GM19025 (cell line): ENCODE results near the gene BMERB1.
"Not testable (repeated sequence)": the region's sequence is repeated elsewhere in the genome, so short reads cannot be mapped to it uniquely, and the experiment has no call there.

Source experiments
- ATAC-seq: cut with Tn5 transposase; IDR thresholded peaks from one replicate; pipeline ENCODE4 v1.9.1; 2021; ENCODE audit warnings: mild to moderate bottlenecking, low read depth, moderate library complexity; ENCODE audit not compliant: unreplicated experiment

The BMERB1 gene

DNA sequence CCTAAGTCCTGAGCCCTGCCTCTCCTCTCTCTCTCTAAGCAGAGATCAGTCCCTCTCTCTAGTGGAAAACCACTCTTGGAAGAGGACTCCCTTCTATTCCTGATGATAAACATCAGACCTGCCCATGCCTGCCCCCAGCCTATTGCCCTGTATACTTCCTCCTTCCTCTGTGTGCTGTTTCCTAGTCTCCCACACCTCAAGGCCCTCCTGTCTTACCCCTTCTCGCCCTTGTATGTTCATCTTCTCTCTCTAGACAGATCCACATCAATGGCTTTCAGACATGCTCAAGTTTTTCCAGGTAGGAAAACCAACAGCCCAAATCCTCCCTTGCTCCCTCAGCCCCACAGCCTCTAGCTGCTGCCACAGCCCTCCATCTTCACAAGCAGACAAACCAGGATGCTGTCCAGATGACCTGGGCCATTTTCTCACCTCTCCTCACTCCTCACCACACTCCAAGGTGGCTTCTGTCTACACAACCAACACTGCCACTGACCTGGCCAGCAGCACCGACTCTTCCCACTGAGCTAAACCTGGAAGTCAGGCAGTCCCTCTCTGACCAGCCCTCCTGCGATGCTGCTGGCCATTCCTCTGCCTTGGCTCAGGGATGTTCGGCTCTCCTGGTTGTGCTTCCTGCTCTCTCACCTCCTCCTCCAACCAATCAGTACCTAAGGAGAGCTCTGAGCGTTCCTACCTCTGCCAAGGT is 172.3 kb downstream of the BMERB1 start:
- ATAC-seq, result no peak

DNA sequence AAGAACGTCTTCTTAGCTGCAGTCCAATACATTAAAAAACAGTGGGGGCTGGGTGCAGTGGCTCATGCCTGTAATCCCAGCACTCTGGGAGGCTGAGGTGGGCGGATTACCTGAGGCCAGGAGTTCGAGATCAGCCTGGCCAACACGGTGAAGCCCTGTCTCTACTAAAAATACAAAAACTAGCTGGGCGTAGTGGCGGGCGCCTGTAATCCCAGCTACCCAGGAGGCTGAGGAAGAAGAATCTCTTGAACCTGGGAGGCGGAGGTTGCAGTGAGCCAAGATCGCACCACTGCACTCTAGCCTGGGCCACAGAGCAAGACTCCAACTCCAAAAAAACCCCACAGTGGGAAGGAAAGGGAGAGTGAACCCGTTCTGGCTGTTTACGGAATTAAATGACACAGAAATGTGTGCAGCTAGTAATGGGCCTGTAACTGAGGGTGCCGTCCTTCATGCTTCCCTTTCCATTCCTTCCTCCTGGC is 172.9 kb downstream of the BMERB1 start:
- not testable (repeated sequence) for ATAC-seq

DNA sequence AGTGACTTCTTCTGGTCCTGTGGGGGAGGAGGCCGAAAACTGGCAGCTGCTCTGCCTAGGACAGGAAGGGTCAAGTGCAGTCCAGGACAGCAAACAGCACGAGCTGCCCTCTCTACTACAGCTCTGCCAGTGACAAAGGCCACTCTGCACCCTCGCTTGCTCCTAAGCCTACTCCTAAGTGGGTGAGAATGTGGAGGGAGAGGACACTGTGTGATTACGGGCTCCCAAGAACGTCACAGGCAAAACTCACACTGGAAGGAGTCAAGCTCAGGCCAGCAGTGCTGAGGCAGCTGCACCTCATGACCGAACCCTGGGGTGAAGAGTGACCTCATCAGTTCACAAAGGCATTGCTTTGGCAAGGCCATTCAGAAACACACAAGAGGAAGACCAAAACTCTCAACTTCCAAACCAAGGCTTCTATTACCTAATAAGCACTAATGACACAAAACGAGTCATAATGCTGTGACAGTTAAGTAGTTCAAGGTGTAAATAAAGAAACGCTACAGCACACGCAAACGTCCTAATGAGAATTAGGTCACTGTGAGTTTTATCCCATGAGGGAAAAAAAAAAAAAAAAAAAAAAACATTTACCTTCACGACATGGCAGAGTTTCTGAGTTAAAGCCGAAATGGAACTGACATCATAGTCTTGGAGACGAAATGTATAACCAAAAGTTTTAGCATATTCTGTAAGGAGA is 173.5 kb downstream of the BMERB1 start:
- ATAC-seq, result no peak

DNA sequence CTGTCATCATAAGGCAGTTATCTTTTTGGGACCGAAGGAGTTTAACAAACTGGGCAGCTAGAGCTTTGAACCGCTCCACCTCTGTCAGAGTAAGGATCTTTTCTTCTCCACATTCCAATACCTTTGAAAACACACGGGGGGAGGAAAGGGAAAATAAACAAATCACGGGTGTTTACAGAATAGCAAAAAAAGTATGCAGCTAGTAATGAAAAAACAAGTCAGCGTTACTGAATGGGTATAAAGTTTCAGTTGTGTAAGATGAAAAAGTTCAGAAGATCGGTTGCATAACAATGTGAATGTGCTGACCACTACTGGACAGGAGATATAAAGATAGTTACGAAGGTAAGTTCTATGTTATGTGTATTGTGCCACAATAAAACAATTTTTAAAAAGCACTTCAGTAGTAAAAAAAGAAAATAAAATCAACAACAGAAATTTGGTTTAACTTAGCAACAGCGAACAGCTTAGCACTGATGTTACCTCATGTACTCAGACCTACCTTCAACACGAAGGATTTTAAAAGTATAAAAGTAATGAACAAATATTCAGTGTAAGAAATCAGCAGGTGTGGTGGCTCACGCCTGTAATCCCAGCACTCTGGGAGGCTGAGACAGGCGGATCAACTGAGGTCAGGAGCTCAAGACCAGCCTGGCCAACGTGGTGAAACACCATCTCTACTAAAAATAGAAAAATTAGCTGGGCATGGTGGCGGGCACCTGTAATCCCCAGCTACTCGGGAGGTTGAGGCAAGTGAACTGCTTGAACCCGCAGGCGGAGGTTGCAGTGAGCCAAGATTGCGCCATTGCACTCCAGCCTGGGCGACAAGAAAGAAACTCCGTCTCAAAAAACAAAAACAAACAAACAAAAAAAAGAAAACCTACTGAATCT is 174.3 kb downstream of the BMERB1 start:
- ATAC-seq, result no peak

DNA sequence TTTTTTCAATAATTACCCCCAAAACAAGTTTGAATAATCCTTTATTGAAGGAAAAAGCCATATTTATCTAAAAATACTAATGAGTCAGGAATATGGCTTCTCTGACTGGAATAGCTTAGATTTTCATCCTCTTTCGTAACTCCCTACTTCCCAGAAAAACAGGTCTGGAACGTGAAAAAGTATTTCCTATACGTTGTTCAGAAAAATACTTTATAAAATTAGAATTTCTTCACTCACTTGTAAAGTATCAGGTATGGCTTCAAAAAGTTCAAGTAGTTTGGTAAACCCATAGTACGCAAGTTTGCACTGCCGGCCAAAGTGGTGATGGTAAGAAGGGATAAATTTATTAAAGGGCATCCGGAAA is 174.9 kb downstream of the BMERB1 start:
- no peak for ATAC-seq

DNA sequence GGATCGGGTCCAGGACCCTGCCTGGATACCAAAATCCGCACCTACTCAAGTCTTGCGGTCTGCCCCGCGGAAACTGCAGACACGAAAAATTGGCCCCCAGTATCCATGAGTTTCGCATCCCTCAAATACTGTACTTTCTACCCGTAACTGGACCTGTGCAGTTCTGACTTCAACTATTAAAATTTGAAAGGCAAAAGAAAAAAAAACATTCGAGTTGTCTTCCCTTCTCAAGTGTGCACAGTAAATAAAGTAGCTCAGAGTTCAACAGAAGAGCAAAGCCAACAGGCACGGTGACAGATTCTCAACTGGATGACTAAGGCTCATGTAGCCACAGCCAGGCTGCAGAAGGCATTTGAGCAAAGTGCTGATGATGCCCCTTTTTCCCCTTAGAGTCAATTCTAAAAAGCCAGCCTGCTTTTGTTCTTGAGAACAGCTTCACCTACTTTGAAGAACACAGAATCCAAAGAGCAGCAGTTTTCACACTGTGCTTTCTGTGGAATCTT is 176.0 kb downstream of the BMERB1 start:
- no peak for ATAC-seq

DNA sequence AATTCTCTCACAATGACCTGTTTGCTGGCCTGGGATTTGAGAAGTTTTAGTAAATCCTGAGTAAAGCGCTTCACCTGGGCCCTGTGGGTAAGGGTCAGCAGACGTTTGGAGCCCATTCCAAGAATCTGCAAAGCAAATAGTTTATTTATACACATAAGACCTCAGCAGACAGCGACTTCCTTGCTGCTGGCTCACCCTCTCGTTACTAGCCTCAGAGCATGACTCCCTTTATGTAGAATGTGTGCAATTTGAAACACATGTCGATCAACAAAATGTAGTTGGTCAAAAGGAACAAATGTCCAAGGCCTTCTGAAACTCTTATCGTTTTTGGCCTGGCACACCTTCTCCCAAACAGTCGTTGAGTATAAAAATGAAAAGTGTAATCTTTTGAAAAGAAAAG is 177.2 kb downstream of the BMERB1 start:
- ATAC-seq, result no peak

DNA sequence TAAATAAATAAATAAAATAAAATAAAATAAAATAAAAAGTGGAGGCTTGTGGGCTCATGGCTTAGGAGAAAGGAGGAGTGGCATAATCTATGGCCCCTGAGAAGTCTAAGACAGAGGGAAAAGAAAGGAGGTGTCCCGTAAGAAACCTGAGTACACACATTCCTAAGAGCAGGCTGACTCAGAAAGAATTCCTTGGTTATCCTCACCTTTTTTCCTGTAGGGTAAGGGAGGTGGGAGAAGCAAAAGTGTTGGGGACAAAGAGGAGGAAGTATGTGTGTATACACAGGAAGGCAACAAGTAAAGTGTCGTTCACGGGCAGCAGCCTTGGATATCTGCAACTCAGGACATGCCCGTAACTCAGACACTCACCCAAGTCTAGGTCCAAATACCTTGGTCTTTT is 179.3 kb downstream of the BMERB1 start:
- ATAC-seq, result no peak

DNA sequence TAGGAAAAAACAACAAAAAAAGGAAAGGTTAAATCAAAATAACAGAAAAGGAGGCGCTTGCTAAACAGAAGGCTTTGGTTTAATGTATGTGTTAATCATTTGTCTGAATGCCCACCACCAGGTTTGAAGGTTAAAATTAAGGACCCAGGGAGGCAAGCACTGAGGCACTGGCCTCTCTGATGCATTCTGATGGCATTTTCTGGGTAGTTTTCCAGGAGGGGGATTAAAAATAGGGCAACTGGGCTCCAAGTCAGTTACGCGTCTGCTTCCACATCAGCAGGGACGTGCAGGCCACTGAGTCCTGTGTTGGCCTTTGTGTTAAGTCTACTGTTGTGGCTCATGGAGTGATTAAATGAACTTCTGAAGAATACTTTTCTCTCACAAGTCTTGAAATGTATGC is 181.6 kb downstream of the BMERB1 start:
- ATAC-seq, result no peak

DNA sequence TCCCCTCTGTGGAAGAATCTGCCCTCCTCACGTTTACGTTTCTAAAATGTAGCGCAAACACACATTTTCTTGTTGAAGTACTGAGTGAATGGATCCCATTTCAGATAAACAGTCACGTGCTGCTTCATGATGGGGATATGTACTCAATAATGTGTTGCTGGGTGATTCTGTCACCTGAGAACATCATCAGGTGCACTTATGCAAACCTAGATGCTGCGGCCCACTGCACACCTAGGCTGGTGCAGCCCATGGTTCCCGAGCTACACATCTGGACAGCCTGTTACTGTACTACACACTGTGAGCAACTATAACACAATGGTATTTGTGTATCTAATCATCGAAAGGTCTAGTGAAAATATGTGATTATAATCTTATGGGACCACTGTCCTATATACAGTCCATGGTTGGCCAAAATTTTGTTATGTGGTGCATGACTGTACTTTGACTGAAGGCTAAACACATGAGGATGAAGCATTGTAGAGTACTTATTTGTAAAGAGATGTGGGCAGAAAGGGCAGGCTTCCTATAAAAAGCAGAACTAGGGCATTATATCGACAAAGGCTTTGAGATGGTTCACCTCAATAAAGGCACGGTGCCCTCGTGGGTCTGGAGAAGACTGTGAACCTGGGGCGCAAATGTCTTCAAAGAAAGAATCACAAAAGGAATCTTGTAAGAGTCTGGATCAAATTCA is 182.2 kb downstream of the BMERB1 start:
- ATAC-seq, result no peak

DNA sequence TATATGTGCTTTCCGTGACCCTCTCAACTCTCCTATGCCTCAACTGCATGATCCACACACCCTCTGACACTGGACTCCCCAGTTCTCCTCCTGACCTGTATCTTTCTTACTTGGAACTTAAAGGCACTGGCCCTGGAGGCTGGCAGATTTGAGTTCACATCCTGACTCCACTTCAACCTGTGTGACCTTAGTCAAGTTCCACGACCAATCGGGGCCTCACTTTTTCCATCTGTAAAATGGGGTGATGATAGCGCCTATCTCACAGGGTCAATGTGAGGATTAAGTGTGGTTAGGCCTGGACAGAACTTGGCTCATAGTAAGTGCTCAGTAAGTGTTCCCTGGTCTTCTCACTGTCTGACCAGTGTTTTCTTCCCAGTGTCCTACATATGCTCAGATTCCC is 183.5 kb downstream of the BMERB1 start:
- ATAC-seq, result no peak

DNA sequence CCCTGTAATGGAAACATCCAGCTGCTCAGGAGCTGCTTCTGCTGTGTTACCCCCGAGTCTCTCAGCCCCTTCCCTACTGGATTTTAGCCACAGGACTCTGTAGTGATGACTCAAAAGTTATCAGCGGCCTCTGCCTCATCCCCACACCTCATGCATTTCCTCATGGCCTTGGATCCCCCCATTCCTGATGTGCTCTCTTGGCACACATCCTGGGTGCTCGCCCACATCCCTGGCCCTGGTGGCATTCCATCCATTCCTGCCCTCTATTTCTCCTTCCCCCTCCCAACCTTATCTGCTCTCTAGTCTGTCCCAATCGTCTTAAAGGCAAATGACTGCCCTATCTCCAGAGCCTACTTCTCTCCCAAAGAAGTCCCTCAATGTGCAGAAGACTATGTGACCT is 184.0 kb downstream of the BMERB1 start:
- no peak for ATAC-seq

DNA sequence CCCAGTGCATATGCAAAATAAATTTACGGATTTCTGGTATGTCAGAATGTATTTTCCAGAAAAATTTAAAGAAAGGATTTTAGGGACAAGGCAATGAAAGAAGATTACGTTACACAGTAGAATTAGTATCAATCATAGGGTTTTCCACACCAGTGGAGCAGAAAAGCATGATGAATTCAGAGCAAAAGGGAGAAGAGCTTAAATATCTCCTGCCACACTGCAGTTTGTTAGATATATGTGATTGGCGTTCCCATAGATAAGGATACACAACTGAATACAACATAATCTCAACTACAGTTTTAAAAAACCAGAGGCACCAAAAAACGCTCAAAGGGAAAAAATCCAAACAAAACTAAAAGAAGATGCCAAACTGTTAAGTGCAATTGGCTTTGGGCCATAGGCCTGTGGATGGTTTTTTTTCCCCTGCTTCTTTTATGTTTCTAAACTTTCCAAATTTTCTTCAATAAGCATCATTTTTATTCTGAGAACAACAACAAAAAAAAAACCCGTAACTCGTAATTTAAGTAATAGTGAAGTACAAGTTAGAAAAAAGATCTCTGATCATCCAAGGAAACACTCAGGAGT is 186.3 kb downstream of the BMERB1 start:
- ATAC-seq, result no peak

DNA sequence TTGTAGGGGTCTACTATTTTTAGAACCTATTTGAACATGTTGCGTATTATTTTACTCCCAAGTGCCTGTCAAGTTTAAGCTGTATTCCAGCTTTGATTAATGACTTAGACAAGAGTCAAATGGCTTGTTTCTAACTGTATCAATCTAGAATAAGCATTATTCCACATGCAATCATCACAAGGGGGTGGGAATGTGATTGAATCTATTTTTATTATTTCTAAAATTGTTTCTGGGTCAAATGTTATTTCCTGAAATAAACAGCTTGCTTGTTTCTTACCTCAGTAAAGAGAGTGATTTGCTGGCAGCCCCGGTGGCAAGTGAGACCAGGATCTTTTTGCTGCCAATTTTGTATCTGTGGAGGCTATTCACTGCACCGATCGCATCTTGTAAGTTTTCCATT is 187.1 kb downstream of the BMERB1 start:
- ATAC-seq, result no peak

DNA sequence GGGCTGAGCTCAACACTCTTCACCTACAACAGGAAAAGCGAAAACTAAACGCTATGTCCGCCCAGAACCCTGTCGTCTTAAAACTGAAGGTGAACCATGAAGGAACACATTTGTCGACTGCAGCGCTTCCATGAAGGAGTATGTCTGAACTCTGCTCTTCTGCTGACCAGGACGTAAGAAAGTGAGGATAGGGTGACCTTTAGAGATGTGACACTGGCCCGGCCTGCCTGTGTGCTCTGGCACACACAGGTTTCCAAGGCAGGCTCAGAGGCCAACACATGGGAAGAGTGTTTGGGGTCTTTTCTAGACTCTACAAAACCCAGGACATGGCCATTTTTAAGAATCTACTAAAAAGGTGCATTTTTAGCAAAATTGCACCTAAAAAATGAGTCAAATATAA is 187.5 kb downstream of the BMERB1 start:
- no peak for ATAC-seq

DNA sequence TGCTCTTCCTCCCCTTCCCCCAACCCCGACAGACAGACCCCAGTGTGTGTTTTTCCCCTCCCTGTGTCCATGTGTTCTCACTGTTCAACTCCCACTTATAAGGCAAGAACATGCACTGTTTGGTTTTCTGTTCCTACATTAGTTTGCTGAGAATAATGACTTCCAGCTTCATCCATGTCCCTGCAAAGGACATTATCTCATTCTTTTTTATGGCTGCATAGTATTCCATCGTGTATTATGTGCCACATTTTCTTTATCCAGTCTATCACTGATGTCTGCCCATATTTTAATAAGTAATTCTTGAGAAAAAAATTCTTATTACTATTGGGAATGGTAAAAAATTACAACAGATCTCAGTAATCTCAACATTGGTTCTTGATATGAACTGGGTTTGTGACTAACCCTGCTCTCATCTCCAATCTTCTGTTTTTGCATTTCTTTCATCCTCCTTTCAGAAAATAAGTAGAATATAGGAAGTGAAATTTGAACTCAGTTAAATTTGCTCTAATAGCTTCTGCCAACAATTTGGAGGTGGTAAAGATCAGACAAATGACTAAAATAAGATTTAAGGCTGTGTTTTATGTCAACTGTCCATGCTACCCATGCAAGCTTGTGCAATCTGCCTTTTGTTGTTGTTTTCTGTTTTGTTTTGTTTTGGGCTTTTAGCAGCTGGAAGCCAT is 197.5 kb downstream of the BMERB1 start:
- ATAC-seq, result no peak

DNA sequence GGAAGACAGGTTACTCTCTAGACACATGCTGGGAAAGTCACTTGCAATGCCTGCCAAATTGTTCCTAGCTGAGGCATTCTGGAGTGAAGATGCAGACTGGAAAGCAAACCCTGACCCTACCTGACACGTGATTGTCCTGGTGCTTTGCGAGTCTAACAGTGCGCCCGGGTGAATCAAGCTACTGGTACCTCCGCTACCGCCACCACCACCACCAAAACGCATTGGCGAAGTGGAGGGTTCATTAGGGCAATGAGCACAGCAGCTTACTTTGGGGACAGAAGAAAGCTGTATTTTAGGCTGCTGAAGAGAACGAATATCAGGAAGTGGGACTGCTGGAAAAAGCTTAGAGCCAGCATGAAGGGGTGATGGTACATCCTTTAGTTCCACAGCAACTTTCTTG is 201.5 kb downstream of the BMERB1 start:
- no peak for ATAC-seq

DNA sequence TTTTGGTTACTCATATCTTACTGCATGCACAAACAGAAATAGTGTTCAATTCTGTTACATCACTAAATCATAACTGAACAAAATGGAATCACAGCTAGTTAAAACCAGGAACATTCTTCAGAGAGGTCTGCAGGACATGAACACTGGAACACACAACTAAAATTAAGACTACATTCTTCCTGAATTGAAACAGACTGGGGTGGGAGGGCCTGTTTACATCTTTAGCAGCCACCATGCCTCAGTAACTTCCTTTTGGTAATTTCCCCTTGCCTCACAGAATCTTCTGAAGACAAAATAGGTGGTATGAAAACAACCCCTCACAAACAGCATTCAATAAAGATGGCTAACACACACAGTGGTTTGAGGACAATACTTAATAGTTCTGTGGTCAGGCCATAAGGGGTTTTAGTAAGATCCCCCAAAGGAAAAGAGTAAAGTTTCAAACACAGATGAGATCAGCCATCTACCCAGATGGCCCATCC is 202.0 kb downstream of the BMERB1 start:
- no peak for ATAC-seq
